IPS-11a (cell line): Measurements from ENCODE around the gene AFF1.

Source experiments
- H3K4me3 ChIP-seq: one replicate; pipeline ENCODE4 v1.5.1; 2013; ENCODE audit warnings: low read depth, low read length, control low read depth

Gene AFF1

GRCh38 chr4:87108142-87108546 is 173.3 kb downstream of the AFF1 start:
- H3K4me3 ChIP-seq = no peak overlapping the region

GRCh38 chr4:87109121-87109520 is 174.3 kb downstream of the AFF1 start:
- H3K4me3 ChIP-seq = no peak overlapping the region

GRCh38 chr4:87109945-87110344 is 175.1 kb downstream of the AFF1 start:
- no peak overlapping the region for H3K4me3 ChIP-seq

- no peak overlapping the region for H3K4me3 ChIP-seq
Measured at GRCh38 chr4:87112063-87112462, 177.3 kb downstream of the AFF1 start.

- H3K4me3 ChIP-seq = no peak overlapping the region
Measured at GRCh38 chr4:87114245-87115062, 179.6 kb downstream of the AFF1 start.

GRCh38 chr4:87116231-87116630 is 181.4 kb downstream of the AFF1 start:
- no peak overlapping the region for H3K4me3 ChIP-seq

- no peak overlapping the region for H3K4me3 ChIP-seq
Measured at GRCh38 chr4:87117051-87117731, 182.4 kb downstream of the AFF1 start.

GRCh38 chr4:87117732-87118075 is 182.9 kb downstream of the AFF1 start:
- H3K4me3 ChIP-seq = no peak overlapping the region

- H3K4me3 ChIP-seq = no peak overlapping the region
Measured at GRCh38 chr4:87118421-87118820, 183.6 kb downstream of the AFF1 start.

- no peak overlapping the region for H3K4me3 ChIP-seq
Measured at GRCh38 chr4:87118826-87119225, 184.0 kb downstream of the AFF1 start.

GRCh38 chr4:87120010-87120409 is 185.2 kb downstream of the AFF1 start:
- no peak overlapping the region for H3K4me3 ChIP-seq

GRCh38 chr4:87120411-87121162 is 185.8 kb downstream of the AFF1 start:
- no peak overlapping the region for H3K4me3 ChIP-seq

GRCh38 chr4:87121341-87122065 is 186.7 kb downstream of the AFF1 start:
- H3K4me3 ChIP-seq = no peak overlapping the region

- H3K4me3 ChIP-seq = no peak overlapping the region
Measured at GRCh38 chr4:87122252-87122651, 187.4 kb downstream of the AFF1 start.

GRCh38 chr4:87126056-87126455 is 191.2 kb downstream of the AFF1 start:
- no peak overlapping the region for H3K4me3 ChIP-seq

- no peak overlapping the region for H3K4me3 ChIP-seq
Measured at GRCh38 chr4:87128006-87128705, 193.3 kb downstream of the AFF1 start.

- H3K4me3 ChIP-seq = no peak overlapping the region
Measured at GRCh38 chr4:87129681-87130080, 194.9 kb downstream of the AFF1 start.

- H3K4me3 ChIP-seq = no peak overlapping the region
Measured at GRCh38 chr4:87130985-87131703, 196.3 kb downstream of the AFF1 start.

GRCh38 chr4:87132035-87132434 is 197.2 kb downstream of the AFF1 start:
- no peak overlapping the region for H3K4me3 ChIP-seq

GRCh38 chr4:87133183-87133582 is 198.4 kb downstream of the AFF1 start:
- H3K4me3 ChIP-seq = no peak overlapping the region
